GM21576 (cell line): Measurements from ENCODE around the gene ZP2.
"Not testable (repeated sequence)": the region's sequence is repeated elsewhere in the genome, so short reads cannot be mapped to it uniquely, and the experiment has no call there.

Source experiments
- ATAC-seq: cut with Tn5 transposase; IDR thresholded peaks from one replicate; pipeline ENCODE4 v1.9.1; 2021; ENCODE audit warnings: mild to moderate bottlenecking, moderate library complexity; ENCODE audit not compliant: unreplicated experiment

The ZP2 gene

GRCh38 chr16:21153124-21153729 lies 58.1 kb downstream of the ZP2 start:
- ATAC-seq, result not testable (repeated sequence)

DNA sequence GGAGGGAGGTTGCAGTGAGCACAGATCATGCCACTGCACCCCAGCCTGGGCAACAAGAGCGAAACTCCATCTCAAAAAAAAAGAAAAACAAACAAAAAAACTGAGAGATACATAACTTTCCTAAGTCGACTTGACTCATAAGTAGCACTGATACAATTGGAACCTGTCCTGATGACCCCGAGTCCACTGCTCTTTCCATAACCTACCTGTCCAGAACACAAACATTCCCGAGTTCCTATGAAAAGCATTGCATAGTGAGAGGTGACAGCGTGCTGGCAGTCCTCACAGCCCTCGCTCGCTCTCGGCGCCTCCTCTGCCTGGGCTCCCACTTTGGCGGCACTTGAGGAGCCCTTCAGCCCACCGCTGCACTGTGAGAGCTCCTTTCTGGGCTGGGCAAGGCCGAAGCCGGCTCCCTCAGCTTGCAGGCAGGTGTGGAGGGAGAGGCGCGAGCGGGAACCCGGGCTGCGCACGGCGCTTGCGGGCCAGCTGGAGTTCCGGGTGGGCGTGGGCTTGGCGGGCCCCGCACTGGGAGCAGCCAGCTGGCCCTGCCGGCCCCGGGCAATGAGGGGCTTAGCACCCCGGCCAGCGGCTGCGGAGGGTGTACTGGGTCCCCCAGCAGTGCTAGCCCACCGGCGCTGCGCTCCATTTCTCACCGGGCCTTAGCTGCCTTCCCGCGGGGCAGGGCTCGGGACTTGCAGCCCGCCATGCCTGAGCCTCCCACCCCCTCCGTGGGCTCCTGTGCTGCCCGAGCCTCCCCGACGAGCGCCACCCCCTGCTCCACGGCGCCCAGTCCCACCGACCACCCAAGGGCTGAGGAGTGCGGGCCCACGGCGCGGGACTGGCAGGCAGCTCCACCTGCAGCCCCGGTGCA lies 59.0 kb downstream of the ZP2 start:
- not testable (repeated sequence) for ATAC-seq

DNA sequence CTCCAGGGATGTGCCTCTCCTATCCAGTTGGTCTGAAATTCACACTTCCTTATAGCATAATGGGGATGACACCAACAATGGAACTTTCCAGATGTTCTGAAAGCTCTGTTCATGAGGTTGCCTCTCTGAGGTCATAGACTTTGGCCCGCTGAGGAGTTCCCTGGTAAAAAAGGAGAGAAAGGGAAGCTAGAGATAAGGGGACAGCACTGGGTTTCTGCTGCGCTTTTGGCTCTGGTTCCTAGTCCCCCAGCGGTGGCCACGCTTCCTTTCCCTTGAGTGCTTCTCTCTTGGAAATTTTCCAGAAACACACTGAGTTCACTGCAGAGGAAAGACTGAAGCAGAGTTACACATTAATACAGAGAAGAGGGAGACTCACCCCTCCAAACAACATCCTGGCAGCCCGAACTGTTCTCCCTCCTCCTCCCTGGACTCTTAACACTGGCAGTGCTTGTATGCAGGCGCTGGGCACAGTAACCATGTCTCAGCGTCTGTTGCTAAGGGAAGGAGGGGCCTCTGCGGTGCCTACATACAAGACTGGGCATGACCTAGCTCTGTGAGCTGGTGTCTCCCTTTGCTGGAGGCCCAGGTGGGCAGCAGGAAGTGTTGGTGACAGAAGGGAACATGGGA lies 60.9 kb downstream of the ZP2 start, which contains the start of gene DNAH3:
DNAH3 (minus strand) TSS at position 472 of the 627 bp plus-strand sequence. CDS start 527 bp downstream, outside the sequence.
- ATAC-seq, result no peak
